Measurements from ENCODE around the gene ECHS1.
"Not testable (repeated sequence)": the region's sequence is repeated elsewhere in the genome, so short reads cannot be mapped to it uniquely, and the experiment has no call there.

The ECHS1 gene

DNA sequence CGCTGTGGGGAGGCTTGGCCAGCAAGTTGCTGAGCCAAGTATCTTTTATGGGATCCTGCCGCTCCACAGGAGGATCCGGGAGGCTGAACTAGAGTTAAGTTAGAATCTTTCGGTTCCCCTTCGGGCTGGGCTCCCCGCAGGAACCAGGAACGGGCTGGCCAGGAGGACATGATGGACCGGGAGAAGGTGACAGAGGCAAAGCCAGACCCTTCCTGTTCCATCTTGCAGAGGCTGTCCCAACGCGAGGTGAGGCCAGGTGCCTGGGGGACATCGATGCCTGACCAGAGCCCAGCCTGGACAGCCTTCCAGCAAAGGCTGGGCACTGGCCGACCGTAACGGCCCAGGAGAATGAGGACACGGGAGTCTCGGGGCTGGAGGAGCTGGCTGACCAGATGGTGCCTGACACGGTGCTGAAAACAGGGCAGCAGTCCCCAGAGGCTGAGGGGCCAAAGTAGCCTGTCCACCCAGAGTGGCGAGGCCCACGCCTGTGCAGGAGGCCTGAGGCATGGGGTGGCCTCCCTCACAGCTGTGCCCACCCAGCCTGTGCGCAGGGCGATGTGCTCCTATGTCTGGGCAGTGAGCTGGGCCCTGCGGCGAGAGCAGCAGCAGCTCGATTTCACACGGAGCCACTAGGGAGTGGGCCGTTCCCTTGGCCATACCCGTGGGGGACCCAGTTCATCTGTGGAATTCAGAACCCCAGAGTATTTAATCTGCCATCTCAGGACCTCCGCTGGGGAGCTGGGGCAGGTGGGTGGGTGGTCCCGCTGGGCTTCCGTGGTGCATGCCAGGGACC lies 4.1 kb upstream of the ECHS1 start:
- DNase-seq: no peak

DNA sequence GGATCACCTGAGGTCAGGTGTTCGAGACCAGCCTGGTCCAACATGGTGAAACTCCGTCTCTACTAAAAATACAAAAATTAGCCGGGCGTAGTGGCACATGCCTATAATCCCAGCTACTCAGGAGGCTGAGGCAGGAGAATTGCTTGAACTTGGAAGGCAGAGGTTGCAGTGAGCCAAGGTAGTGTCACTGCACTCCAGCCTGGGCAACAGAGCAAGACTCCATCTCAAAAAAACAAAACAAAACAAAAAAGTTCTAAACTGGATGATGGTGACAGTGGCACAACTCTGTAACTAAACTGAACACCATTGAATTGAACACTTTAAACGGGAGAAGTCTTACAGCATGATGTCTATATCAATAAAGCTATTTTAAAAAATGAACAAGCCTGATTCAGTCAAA lies 3.0 kb upstream of the ECHS1 start:
- DNase-seq: not testable (repeated sequence)

DNA sequence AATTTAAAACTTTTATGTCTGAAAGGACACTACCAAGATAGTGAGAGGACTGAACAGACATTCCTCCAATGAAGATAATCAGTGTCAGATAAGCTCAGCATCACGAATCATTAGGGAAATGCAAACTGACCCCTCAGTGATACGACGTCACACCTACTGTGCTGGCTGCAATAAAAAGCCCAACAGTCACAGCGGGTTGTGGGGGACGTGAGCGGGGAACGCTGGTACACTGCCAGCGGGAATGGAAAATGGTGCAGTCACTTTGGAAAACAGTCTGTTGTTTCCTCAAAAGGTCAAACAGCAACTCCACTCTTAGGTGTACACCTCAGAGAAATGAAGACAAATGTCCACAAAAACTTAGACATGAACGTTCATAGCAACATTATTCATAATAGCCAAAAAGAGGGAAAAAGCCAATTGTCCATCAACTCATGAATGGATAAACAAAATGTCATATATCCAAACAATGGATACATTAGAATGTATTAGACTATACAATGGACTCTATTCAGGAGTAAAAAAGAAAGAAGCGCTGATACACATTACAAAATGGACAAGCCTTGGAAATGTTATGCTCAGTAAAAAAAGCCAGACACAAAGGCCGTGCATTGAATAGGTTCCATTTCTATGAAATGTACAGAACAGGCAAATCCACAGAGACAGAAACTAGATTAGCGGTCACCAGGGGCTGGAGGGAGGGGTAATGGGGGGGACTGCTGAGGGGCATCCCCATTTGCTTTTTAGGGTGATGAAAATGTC lies 2.4 kb upstream of the ECHS1 start:
- no peak for DNase-seq

DNA sequence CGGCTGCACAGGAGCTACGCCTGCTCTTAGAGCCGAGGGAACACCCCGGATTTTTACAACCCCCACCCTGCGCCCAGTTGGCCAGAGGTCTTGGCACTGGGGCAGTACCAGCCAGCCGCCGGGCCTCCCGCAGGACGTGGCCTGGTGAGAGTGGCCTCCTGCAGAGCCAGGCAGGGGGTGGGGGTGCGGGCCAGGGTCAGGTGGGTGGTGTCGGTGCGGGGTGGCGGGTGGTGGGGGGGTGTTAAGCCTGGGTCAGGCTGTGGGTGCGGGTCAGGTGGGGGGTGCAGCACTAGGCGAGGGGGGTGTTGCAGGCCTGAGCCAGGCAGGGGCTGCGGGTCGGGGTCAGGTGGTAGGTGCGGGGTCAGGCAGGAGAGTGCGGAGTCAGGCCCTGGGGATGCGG lies 647 bp downstream of the ECHS1 start:
- DNase-seq: no peak

DNA sequence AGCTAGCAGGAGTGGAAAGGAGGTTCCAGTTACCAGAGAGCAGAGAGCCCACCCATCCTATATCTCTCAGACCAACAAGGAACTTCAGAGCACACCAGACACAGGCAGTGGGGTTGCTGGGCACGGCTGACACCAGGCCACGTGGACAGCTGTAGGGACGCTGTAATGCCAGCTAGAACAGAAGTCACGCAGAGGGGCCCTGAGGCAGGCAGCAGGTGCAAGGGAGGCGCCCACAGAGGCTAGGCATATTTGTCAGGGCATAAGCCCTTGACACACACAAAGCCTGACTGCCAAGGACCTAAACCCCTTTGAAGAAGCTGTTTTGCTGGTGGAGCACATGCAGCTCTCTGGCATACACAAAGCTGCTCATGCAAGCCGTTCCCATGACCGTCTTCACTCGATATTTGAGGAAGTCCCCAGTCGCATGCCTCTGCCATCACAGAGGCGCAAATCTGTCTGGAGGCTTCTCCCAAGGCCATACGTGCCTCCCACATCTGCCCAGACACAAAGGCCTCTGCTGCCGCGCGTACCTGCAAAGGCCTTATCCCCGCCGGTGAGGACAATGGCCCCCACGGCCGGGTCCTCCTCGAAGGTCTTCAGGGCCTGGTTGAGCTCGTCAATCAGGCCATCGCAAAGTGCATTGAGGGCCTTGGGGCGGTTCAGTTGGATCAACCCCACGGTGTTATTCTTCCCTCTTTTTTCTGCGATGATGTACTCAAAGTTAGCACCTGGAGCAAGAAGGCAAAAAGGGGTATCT lies 2.9 kb downstream of the ECHS1 start:
- DNase-seq: no peak

DNA sequence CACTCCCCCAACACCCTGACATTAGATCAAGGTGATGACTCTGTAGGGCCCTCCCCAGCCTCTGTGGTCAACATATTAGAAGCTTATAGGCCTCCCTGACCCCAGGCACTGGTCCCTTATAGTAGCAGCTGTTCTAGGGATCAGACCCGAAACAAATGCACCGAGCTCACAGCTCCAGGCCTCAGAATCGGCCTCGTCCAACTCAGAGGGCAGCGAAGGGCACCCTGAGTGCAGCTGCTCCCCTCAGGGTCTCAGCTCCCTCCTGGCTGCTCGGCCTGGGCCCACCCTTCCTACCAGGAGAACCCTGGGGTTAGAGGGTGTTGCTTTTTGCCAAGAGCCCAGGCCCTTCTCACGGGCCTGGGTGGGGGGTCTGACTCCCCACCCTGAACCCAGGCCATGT lies 5.0 kb downstream of the ECHS1 start:
- DNase-seq: no peak

DNA sequence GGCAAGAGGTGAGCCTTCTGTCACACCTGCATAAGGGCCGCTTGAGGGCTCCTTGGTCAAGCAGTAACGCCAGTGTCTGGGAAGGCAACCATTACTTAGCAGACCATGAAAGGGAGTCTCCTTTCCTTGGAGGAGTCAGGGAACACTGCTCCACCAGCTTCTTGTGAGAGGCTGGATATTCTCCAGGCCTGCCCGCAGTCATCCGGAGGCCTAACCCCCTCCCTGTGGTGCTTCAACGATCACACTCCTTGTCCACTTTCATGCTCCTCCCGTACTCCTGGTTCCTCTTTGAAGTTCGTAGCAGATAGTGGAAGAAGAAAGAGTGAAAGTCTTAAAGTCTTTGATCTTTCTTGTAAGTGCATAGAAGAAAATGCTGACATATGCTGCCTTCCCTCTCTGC lies 5.7 kb downstream of the ECHS1 start:
- DNase-seq: not testable (repeated sequence)

DNA sequence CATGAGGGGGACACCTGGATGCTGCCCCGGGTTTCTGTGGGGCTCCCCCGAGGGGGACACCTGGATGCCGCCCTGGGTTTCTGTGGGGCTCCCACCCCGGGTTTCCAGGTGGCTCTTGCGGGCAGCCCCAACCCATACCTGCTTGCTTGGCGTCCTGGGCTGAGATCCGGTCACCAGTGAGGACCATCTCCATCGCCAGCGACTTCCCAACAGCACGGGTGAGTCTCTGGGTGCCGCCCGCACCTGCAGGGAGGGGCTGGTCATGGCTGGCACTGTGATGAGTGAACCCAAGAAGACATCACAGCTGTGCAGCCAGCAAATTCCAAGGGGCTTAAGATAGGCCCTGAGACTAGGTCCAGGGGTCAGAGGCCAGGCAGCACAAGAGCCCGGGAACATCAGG lies 6.4 kb downstream of the ECHS1 start:
- DNase-seq: no peak

DNA sequence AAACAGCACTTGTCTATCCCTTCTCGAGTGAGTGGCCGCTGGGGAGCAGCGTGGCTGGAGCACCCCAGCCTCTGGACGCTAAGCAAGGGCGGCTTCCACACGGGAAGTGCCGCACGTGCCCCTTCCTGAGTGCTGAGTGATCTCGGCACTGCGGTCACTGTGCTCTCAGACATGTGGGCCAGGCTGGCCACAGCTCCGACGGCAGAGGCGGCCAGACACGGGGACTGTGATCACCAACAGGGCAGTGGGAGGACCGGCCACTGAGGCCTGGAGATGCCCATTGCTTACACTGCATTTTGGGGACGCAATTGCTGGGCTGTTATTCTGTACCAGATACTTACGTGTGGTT lies 7.0 kb downstream of the ECHS1 start:
- no peak for DNase-seq

DNA sequence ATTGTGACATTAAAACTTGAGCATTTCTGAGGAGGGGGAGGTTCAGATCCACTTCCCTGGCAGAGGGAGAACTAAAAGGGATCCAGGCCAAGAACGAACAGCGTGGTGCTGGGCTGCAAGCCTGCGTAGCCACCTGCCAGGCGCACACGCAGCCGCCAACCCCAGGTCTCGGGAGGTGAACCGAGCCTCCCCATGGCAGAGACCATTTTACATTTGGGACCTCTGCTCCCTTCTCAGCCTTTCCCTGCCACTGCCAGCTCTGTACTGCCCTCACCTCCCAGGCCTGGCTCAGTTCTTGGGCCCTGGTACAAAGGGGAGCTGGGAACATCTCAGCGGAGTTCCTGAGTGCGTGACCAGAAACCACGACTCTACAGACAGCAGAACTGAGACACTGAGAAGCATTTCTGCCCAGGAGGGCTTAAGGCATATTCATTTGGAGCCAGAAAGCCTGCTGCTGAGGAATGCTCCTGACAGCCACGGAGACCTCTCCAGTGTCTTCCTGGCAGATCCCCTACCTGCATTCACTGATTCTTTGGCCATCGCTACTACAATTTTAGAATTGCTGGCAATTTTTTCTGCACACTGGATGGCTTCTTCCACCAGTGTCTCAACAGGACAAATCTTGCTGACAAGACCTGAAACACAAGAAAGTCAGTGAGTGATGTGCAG lies 7.6 kb downstream of the ECHS1 start:
- DNase-seq: no peak

DNA sequence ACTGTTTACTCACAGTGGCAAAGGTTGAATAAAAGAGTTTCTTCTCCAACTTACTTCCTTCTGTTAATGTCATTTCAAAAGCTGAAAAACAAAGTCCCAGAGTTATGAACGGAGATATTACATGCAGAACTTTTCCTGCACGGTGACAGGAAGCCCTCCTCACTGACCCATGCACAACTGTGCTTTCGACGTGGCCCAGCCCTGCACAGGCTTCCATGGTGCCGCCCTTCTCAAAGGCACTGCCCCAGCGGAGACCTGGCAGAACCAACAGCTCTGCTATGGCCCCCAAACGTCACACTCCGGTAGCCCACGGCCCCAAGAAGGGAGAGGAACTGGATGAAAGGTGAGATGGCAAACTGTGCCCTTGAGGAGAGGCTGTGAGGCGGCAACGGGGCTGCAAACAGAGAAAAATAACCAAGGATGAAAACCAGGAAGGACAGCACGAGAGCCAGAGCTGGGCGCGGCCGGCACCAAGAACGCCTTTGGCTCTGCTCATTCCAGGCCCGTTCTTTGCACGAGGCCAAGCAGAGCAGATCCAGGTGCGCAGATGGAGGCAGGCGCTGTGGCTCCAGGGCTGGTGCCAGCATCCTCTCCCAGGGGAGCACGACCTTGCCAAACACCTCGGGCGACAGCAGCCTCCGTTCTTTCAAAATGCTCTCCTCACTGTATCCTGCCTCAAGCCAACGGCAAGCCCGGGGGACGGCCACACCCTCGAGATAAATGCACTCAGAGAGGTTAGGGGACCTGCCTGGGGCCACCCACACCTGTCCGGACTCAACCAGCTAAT lies 8.3 kb downstream of the ECHS1 start:
- DNase-seq: no peak

DNA sequence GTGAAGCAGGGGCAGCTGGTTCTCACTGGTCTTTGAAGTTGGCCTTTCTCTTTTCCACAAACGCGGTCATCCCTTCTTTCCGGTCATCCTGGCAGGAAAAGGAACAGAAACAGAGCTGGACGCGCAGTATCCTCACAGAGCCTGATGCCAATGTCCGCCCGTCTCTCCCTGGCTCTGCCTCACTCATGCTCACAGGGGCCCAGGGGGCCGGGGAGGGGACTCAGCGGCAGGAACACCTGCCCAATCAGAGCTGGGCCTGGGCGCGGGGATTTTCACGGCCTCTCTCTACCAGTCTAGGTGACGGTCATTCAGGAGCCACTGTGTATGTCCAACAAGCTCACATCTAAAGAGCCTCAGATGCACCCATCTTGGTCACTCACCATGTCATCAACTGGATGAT lies 10.3 kb downstream of the ECHS1 start:
- DNase-seq: no peak

DNA sequence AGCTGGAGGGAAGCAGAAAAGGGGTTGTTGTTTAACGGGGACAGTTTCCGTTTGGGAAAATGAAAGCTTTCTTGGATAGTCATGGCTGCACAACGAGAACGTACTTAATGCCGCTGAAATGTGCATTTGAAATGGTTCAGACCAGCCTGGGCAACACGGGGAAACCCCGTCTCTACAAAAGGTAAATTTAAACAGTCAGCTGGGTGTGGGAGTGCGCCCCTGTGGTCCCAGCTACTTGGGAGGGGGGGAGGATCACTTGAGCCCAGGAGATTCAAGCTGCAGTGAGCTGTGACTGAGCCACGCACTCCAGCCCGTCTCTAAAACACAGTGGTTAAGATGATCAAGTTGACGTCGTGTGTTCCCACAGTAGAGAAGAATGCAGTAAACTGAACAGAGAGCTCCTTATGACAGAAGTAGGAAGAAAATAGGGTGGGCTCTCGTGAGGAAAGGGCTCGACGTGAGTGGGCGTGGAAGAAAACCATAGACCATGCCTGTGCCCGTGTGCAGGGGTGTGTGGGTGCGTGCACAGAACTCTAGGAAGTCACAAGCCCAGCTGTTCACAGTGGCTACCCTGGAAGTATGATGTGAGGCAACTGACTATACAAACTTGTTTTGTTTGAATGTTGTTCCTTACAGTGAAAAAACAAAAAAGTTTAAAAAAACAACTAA lies 11.2 kb downstream of the ECHS1 start:
- DNase-seq: peak; percentile 10

DNA sequence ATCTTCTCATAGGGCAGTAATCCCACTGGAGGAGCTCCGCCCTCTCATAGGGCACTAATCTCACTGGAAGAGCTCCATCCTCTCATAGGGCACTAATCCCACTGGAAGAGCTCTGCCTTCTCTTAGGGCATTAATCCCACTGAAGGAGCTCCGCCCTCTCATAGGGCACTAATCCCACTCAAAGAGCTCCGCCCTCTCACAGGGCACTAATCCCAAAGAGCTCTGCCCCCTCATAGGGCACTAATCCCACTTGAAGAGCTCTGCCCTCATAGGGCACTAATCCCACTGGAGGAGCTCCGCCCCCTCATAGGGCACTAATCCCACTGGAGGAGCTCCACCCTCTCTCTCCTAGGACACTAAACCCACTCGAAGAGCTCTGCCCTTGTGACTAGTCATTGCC lies 11.9 kb downstream of the ECHS1 start:
- DNase-seq: no peak

DNA sequence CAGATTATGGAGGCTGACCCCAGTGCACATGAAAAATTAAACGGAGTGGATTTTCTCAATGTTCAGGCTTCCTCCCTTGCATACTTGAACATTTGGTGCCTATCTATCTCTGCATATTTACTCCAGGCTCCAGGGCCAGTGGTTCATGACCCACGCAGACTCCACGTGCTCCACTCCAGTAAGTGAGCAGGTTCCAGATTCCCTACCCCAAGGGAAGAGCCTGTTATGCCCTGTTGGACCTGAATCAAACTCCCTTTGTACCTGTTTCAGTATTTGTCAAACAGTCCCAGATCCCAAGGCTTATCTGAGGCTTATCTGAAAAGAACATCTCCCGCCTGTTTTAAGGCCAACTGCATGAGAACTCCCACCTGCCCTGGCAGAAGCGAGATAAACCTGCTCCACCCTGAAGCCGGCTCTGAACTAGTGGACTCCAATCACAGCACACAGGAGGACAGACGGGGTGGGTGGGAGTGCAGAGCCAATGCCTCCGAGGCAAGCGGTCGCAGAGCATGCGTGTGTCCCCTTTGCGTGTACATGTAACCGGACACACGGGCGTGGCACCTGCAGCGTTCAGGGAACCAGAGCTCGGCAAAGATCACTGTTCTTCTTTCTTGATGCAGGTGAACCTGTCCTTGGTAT lies 13.1 kb downstream of the ECHS1 start:
- no peak for DNase-seq

DNA sequence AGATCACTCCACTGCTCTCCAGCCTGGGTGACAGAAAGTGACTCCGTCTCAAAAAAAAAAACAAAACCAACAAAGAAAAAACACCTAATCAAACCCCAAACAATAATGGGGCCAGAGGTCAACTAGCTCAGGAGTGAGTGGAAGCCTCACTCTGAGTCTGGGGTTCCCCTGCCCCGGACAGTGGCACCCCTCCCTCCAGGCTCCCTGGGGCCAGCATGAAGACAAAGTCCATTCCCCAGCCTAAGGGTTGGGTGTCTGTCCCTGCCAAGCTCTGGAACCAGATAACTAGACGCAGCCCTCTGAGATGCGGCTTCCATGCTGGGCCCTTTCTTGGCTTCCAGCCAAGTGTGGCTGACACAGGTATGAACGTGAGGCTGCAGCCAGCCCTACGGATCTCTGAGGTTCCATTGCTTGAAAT lies 13.6 kb downstream of the ECHS1 start:
- no peak for DNase-seq

DNA sequence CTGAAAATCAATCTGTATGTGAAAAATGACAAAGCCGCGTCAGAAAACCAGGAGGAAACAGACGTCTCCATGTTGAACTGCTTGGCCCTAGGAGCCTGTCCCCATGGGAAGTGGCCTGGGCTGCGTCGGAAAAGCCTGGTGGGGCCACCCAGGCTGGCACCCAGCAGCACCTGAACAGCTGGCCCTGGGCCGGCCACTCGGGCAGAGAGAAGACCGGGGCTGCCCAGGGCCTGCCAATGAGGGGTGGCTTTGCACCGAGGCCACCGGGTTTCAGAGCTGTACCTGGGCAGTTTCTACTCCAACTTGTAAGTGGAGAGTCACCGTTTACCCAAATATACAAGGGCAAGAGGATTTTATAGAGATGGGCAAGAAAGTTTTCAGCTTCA lies 14.2 kb downstream of the ECHS1 start:
- DNase-seq: no peak

DNA sequence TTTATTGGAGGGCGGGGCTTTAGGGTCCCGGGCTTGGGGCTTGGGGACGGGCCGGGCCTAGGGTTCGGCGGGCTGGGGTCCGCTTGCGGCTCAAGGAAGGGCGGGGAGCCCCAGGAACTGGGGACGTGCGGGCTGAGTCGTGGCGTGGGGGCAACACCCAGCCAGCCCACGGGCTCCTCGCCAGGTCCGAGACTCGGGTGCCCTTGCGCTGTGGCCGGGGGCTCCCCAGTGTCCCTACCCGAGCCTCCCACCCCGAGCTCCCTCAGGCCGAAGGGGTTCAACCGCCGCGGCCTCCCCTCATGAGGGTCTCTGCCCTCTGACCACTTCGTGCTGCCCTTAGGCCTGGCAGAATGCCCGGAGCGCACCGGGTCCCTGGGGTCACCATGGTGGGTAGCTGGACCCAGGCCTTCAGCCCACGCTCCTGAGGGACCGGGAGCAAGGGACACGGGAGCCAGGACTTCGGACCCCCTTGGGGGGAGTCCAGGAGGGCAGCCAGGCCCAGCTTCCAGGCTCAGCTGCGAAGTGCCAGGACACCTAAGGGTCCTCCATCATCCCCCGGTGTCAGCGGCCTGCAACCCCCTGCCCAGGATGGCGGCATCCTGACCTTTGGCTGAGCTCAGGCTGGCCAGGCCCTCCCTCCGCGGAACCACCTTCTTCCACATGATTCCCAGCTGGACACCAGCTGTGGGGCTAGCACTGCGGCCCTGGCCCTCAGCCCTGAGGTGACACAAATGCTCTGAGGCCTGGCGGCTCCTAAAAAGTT lies 14.8 kb downstream of the ECHS1 start:
- DNase-seq: no peak

DNA sequence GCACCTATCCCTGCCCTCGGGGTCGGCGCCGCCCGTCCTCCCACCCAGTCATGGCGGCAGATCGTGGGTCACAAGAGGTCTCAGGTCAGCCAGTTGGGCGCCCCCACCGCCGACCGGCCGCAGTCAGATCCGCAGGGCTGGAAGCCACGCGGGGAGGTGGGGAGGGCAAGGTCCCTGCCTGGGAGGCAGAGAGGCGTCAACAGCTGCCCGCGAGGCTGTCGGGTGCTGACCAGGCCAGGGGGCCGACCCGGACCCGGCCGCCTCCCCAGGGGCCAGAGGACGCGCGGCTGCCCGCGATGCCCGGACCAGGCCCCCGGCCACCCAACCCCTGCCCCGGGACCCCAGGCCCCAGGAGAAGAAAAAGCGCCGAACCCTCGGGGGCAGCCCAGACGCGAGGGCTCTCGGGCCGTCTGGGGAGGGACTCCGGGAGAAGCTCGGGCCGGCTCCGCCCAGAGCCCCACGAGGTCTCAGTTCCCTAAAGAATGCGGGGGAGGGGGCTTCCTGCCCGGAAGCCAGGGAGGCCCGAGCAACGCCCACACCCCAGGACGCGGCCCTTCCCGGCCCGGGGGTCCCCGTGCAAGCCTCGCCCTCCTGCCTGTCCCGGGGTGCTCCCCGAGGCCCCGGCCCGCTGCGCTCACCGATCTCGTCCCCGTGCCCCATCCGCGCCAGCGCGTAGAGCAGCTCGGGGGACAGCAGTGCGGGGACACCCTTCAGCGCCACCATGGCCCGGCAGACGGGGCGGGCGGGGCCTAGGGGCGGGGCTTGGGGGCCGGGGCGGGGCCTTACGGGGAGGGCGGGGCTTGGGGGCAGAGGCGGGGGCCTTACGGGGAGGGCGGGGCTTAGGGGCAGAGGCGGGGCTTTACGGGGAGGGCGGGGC lies 15.6 kb downstream of the ECHS1 start, which contains the start of gene FUOM:
Gene FUOM (minus strand): TSS at position 735 of the 877 bp plus-strand sequence. CDS start 12 bp downstream, at position 723.
- DNase-seq: peak; percentile 93
